H1 (cell line): ENCODE measurements around the gene BMPR1A. TPM values are rescaled to one million over a fixed set of nuclear protein-coding genes. Genes with fewer than 3 reads are reported as not detected.

Experiments
- CTCF ChIA-PET: fragments of 300-600 bp; sonication (Branson Sonifier 250); formaldehyde crosslinking; loops from one replicate; lab custom pipeline; 2021; ENCODE audit not compliant: partially characterized antibody; lab: Charles Lee
- POLR2A ChIA-PET: fragments of 300-600 bp; sonication (Branson Sonifier 250); formaldehyde crosslinking; loops from one replicate; lab custom pipeline; 2021; ENCODE audit warnings: inconsistent platforms; ENCODE audit not compliant: partially characterized antibody; lab: Charles Lee
- DNase-seq, 2 experiments: peaks; one replicate each; pipeline versions ENCODE4 v3.0.0 to v3.0.0-alpha.2; 2010 to 2022; ENCODE audit warnings: low spot score in 2 of 2, low read depth in 1 of 2, mixed read lengths in 1 of 2
- FAIRE-seq: peaks from 2 replicates; lab custom pipeline; 2011; peaks lifted over from hg19 to GRCh38; lab: Jason Lieb, UNC
- H2AFZ ChIP-seq: 2 replicates; pipeline ENCODE4 v1.8.1; 2012; ENCODE audit warnings: low read length, inconsistent platforms
- H2AK5ac ChIP-seq: 2 replicates; pipeline ENCODE4 v1.6.1; 2013; ENCODE audit warnings: low read depth, low read length
- H2BK120ac ChIP-seq: replicated peaks from 2 replicates; pipeline ENCODE3; 2013; ENCODE audit warnings: low read depth, low read length, inconsistent platforms
- H2BK12ac ChIP-seq: 2 replicates; pipeline ENCODE4 v1.6.1; 2013; ENCODE audit warnings: low read depth, low read length
- H2BK15ac ChIP-seq: 2 replicates; pipeline ENCODE4 v1.6.1; 2013; ENCODE audit warnings: low read length
- H2BK20ac ChIP-seq: 2 replicates; pipeline ENCODE4 v1.6.1; 2013; ENCODE audit warnings: low read length
- H2BK5ac ChIP-seq: 2 replicates; pipeline ENCODE4 v1.6.1; 2013; ENCODE audit warnings: low read depth, low read length
- H3K14ac ChIP-seq: 2 replicates; pipeline ENCODE4 v1.6.1; 2013; ENCODE audit warnings: inconsistent platforms; ENCODE audit not compliant: insufficient read length
- H3K18ac ChIP-seq: 2 replicates; pipeline ENCODE4 v1.6.1; 2013; ENCODE audit warnings: low read length; ENCODE audit errors: extremely low read depth
- H3K23ac ChIP-seq: 2 replicates; pipeline ENCODE4 v1.6.1; 2013; ENCODE audit warnings: inconsistent platforms; ENCODE audit not compliant: insufficient read length
- H3K23me2 ChIP-seq: 2 replicates; pipeline ENCODE4 v1.6.1; 2013; ENCODE audit warnings: low read depth, low read length
- H3K27ac ChIP-seq: 2 replicates; pipeline ENCODE4 v1.6.1; 2011; ENCODE audit warnings: low read depth, low read length, inconsistent platforms
- H3K27me3 ChIP-seq, 4 experiments: replicated peaks in 1 of 4; 1 replicate in 1 of 4; 2 replicates in 3 of 4; pipeline versions ENCODE4 v1.6.1 to v1.8.1; 2011 to 2013; ENCODE audit warnings: low read length in 3 of 4, mild to moderate bottlenecking in 3 of 4, inconsistent platforms in 2 of 4, mixed read lengths in 2 of 4, moderate library complexity in 1 of 4; ENCODE audit not compliant: control insufficient read depth in 3 of 4, insufficient read depth in 3 of 4; ENCODE audit errors: extremely low read depth in 1 of 4
- H3K36me3 ChIP-seq, 4 experiments: 2 replicates each; pipeline versions ENCODE4 v1.6.1 to v1.8.1; 2011 to 2013; ENCODE audit warnings: mild to moderate bottlenecking in 4 of 4, low read length in 3 of 4, moderate library complexity in 2 of 4, control low read depth in 1 of 4, inconsistent platforms in 1 of 4; ENCODE audit not compliant: insufficient read depth in 4 of 4, control insufficient read depth in 2 of 4
- H3K4ac ChIP-seq: replicated peaks from 2 replicates; pipeline ENCODE3; 2013; ENCODE audit warnings: low read length, low read depth, mixed read lengths, inconsistent platforms; ENCODE audit not compliant: insufficient read length
- H3K4me1 ChIP-seq, 4 experiments: replicated peaks in 1 of 4; 1 replicate in 1 of 4; 2 replicates in 3 of 4; pipeline versions ENCODE4 v1.6.1 to v1.8.1; 2011 to 2013; ENCODE audit warnings: low read length in 3 of 4, inconsistent platforms in 2 of 4, mixed read lengths in 1 of 4; ENCODE audit not compliant: insufficient read depth in 4 of 4, control insufficient read depth in 3 of 4
- H3K4me2 ChIP-seq, 2 experiments: 2 replicates each; pipeline versions ENCODE4 v1.6.1 to v1.8.1; 2011 to 2013; ENCODE audit warnings: low read depth in 2 of 2, low read length in 2 of 2, control low read depth in 1 of 2, inconsistent platforms in 1 of 2, mild to moderate bottlenecking in 1 of 2; ENCODE audit not compliant: insufficient read depth in 1 of 2
- H3K4me3 ChIP-seq, 4 experiments: fragments of 200-600, 300-600 bp in 1 of 4; sonication (generic), shearing (Covaris generic), sonication (Bioruptor Twin) in 1 of 4; 2 replicates each; pipeline versions ENCODE4 v1.5.1 to v1.8.1; 2011 to 2016; ENCODE audit warnings: low read length in 4 of 4, low read depth in 3 of 4, control low read depth in 2 of 4, inconsistent platforms in 2 of 4, mild to moderate bottlenecking in 2 of 4, mixed read lengths in 1 of 4, moderate library complexity in 1 of 4; ENCODE audit not compliant: insufficient read depth in 2 of 4; ENCODE audit errors: extremely low read depth in 1 of 4
- H3K56ac ChIP-seq: replicated peaks from 2 replicates; pipeline ENCODE3; 2013; ENCODE audit warnings: low read depth, mild to moderate bottlenecking, mixed read lengths, low read length, inconsistent platforms; ENCODE audit not compliant: insufficient read length
- H3K79me1 ChIP-seq: 2 replicates; pipeline ENCODE4 v1.6.1; 2013; ENCODE audit warnings: low read depth, low read length, control low read depth
- H3K79me2 ChIP-seq, 2 experiments: 2 replicates each; pipeline versions ENCODE4 v1.6.1 to v1.8.1; 2012 to 2013; ENCODE audit warnings: low read length in 2 of 2, mild to moderate bottlenecking in 2 of 2, inconsistent platforms in 1 of 2; ENCODE audit not compliant: insufficient read depth in 2 of 2, control insufficient read depth in 1 of 2
- H3K9ac ChIP-seq, 4 experiments: replicated peaks in 1 of 4; 1 replicate in 1 of 4; 2 replicates in 3 of 4; pipeline versions ENCODE4 v1.6.1 to v1.8.1; 2011 to 2013; ENCODE audit warnings: low read depth in 3 of 4, low read length in 3 of 4, control low read depth in 2 of 4, mild to moderate bottlenecking in 2 of 4, moderate library complexity in 2 of 4, inconsistent platforms in 1 of 4; ENCODE audit errors: extremely low read depth in 1 of 4
- H3K9me3 ChIP-seq, 2 experiments: 2 replicates each; pipeline versions ENCODE4 v1.6.1 to v1.8.1; 2012 to 2013; ENCODE audit warnings: mild to moderate bottlenecking in 2 of 2, moderate library complexity in 2 of 2, control low read depth in 1 of 2, inconsistent platforms in 1 of 2, low read depth in 1 of 2, low read length in 1 of 2, mixed read lengths in 1 of 2; ENCODE audit not compliant: insufficient read depth in 2 of 2
- H4K20me1 ChIP-seq, 2 experiments: replicated peaks in 1 of 2; 2 replicates each; pipeline versions ENCODE3 to v1.8.1; 2011 to 2013; ENCODE audit warnings: inconsistent platforms in 2 of 2, low read length in 2 of 2, mild to moderate bottlenecking in 1 of 2; ENCODE audit not compliant: insufficient read depth in 2 of 2, control insufficient read depth in 1 of 2
- H4K5ac ChIP-seq: 2 replicates; pipeline ENCODE4 v1.6.1; 2013; ENCODE audit warnings: low read length, low read depth, mixed read lengths, inconsistent platforms; ENCODE audit not compliant: insufficient read length
- H4K8ac ChIP-seq: 2 replicates; pipeline ENCODE4 v1.8.0; 2013; ENCODE audit warnings: mild to moderate bottlenecking, moderate library complexity, low read length, inconsistent platforms; ENCODE audit not compliant: insufficient read depth; ENCODE audit errors: extremely low read depth
- H4K91ac ChIP-seq: replicated peaks from 2 replicates; pipeline ENCODE3; 2013; ENCODE audit warnings: low read length, mixed read lengths, inconsistent platforms; ENCODE audit not compliant: insufficient read length
- ASH2L ChIP-seq: fragments of 200-600, 300-600 bp; sonication (generic); IDR thresholded peaks from one replicate; pipeline ENCODE4 v1.7.1; 2017; ENCODE audit warnings: low read length
- CEBPB ChIP-seq: IDR thresholded peaks from 2 replicates; pipeline ENCODE4 v1.6.1; 2012; ENCODE audit warnings: low read depth, low read length
- HDAC2 ChIP-seq, 2 experiments: fragments of 300-600 bp in 1 of 2; sonication (generic) in 1 of 2; IDR thresholded peaks; 2 replicates each; pipeline ENCODE4 v1.6.1; 2011 to 2012; ENCODE audit warnings: low read depth in 2 of 2, low read length in 2 of 2, mild to moderate bottlenecking in 2 of 2, moderate library complexity in 2 of 2, borderline replicate concordance in 1 of 2, inconsistent platforms in 1 of 2
- RNF2 ChIP-seq: fragments of 200-900, 300-1000 bp; sonication (generic); IDR thresholded peaks from 2 replicates; pipeline ENCODE4 v1.7.1; 2016; ENCODE audit warnings: borderline replicate concordance, low read depth, mild to moderate bottlenecking, antibody characterized with exemption, low read length; ENCODE audit not compliant: poor library complexity, severe bottlenecking; ENCODE audit errors: missing control alignments
- RXRA ChIP-seq: IDR thresholded peaks from 2 replicates; pipeline ENCODE4 v1.6.1; 2011; ENCODE audit warnings: low read depth, mild to moderate bottlenecking, low read length, moderate library complexity; ENCODE audit not compliant: insufficient read depth
- SRF ChIP-seq: IDR thresholded peaks from 2 replicates; pipeline ENCODE4 v1.6.1; 2011; ENCODE audit warnings: mild to moderate bottlenecking, low read depth, low read length, moderate library complexity
- TCF12 ChIP-seq: IDR thresholded peaks from 2 replicates; pipeline ENCODE4 v1.6.1; 2011; ENCODE audit warnings: low read depth, mild to moderate bottlenecking, low read length
- WGBS, 2 experiments: shearing (Covaris generic) in 1 of 2; methylation state at CpG; one replicate each; pipeline versions ENCODE4 v1.1.6 to v1.1.7; 2013 to 2015; ENCODE audit warnings: low lambda C conversion rate in 2 of 2, mixed read lengths in 2 of 2, inconsistent platforms in 1 of 2, low coverage in 1 of 2, missing lambda C conversion rate in 1 of 2; ENCODE audit not compliant: insufficient replicate concordance in 2 of 2, insufficient coverage in 1 of 2, insufficient read length in 1 of 2; ENCODE audit errors: extremely low coverage in 1 of 2, missing lambda C conversion rate in 1 of 2; 5-methylcytosine and 5-hydroxymethylcytosine counted together
- polyA plus RNA-seq, 7 experiments: library from polyadenylated mRNA; depleted of rRNA in 3 of 7; stranded (reverse) in 5 of 7; unstranded in 2 of 7; fragments of >200 nt in 5 of 7; fragments of 200-250 nt in 2 of 7; gene quantifications; 1 replicate in 5 of 7; 2 replicates in 1 of 7; 4 replicates in 1 of 7; pipeline versions ENCODE4 v1.2.1 to v1.2.3, GENCODE V29; 2011 to 2013; ENCODE audit warnings: missing spikeins in 2 of 7, mixed read lengths in 2 of 7
- total RNA-seq: library from RNA; stranded (reverse); fragmentation: NEBNext Ultra II Directional; extraction: Animal tissue kit (Norgen Biotek cat#: 25700); gene quantifications from 2 replicates; pipeline ENCODE4 v1.2.1, GENCODE V29; 2021
- TF ChIP-seq, protein P1 (sequence below): IDR thresholded peaks from 2 replicates; pipeline ENCODE4 v1.6.1; 2012; ENCODE audit warnings: inconsistent platforms

Gene BMPR1A
- total and polyA plus RNA-seq, 2 of the 8 experiments (the other 6 are each of a cell fraction or from before 2014, with no cell fraction given) = 34.4 to 129 TPM

DNA sequence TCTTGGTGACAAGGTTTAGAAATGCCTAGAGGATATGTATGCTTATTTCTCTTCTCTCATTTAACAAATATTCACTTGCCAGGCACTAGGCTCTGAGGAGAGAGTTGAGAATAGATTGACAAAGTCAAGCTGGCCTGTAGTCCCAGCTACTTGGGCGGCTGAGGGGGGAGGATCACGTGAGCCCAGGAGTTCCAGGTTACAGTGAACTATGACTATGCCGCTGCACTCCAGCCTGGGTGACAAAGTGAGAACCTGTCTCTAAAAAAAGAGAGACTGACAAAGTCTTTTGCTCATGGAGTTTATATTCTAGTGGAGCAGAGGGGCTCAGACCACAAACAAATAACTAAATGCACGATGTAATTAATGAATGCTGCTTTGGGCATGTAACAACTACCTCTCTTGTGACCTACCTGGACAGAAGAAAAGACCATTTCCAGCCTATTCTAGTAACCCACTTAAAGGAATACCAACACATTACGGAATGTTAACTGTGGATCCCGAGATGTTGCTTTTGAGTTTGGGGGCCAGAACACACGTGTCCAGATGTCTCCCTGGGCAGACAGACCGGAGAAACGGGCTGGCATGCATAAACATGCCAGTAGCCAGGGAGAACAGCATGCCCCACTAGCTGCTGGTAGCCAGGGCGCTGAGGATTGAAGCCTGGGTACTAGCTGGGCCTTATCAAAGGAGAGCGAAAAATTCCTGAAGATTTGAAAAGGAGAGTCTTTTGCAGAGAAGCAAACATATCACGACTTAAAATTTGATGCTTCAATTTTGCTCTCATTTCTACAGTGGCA lies 2.6 kb upstream of the BMPR1A start:
- H3K23ac ChIP-seq = no peak overlapping the region
- ChIA-PET POLR2A (interaction anchor here (1.0 to 6.1 kb wide), 8 partner anchors 11 to 116 kb away, joined by 3 to 54 read pairs (median 6); no protein-coding TSS in a partner anchor), CTCF (interaction anchor here (0.6 to 1.8 kb wide), 11 partner anchors 9 to 145 kb away, joined by 3 to 8 read pairs (median 3); no protein-coding TSS in a partner anchor)
- H3K36me3 ChIP-seq = no peaks in the 10 kb centered on the region
- H3K79me1 ChIP-seq = peaks cover 5% of the 10 kb centered on the region; the same call in 1 of the 2 replicates
- H2BK12ac ChIP-seq = peak overlapping the region; percentile 5; the same call in 1 of the 2 replicates
- no peaks in the 10 kb centered on the region for H3K9me3 ChIP-seq
- TF ChIP-seq CEBPB (no peak), ASH2L (no peak), RNF2 (no peak), HDAC2 (IDR thresholded peaks at IDR 0.05; ENCODE audit: borderline replicate concordance in 1 of 2, low read depth in 2 of 2, low read length in 2 of 2) (no peak), SRF (no peak), TCF12 (no peak), RXRA (no peak)
- TF ChIP-seq, protein P1, sequence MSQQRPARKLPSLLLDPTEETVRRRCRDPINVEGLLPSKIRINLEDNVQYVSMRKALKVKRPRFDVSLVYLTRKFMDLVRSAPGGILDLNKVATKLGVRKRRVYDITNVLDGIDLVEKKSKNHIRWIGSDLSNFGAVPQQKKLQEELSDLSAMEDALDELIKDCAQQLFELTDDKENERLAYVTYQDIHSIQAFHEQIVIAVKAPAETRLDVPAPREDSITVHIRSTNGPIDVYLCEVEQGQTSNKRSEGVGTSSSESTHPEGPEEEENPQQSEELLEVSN = no peak
- H4K91ac ChIP-seq = no peak overlapping the region
- no peak overlapping the region for H3K27ac ChIP-seq
- H3K14ac ChIP-seq = no peak overlapping the region
- no peak overlapping the region for H2BK120ac ChIP-seq
- no peak overlapping the region for H3K56ac ChIP-seq
- H3K4me1 ChIP-seq = peaks cover 0 to 10% (median 6%) of the 10 kb centered on the region in 4 experiments; a peak in 6 of 7 replicates
- no peak overlapping the region for H2BK20ac ChIP-seq
- no peak overlapping the region for H2AFZ ChIP-seq
- H3K9ac ChIP-seq = no peak overlapping the region
- H2BK15ac ChIP-seq = no peak overlapping the region
- no peak for FAIRE-seq
- H3K4me3 ChIP-seq = peak overlapping the region in 1 of 4 experiments; percentile 19; a peak in 1 of 8 replicates
- no peak overlapping the region; a peak in 2 of 4 replicates for H3K4me2 ChIP-seq
- peaks cover 11 to 54% of the 10 kb centered on the region in 2 experiments; a peak in 3 of 4 replicates for H3K79me2 ChIP-seq
- no peaks in the 10 kb centered on the region for H3K27me3 ChIP-seq
- H2AK5ac ChIP-seq = no peak overlapping the region
- DNase-seq = no peak
- peak overlapping the region; percentile 13; the same call in 1 of the 2 replicates for H2BK5ac ChIP-seq
- H3K4ac ChIP-seq = no peak overlapping the region
- H4K8ac ChIP-seq = no peak overlapping the region
- 89% methylated on average over 12 of the region's 12 CpGs; no CpG with 5 or more reads in 1 of the 2 experiments for WGBS, 2 experiments
- no peak overlapping the region for H4K5ac ChIP-seq
- H4K20me1 ChIP-seq = peaks cover 3 to 5% of the 10 kb centered on the region in 2 experiments
- H3K18ac ChIP-seq = no peak overlapping the region
- peaks cover 5% of the 10 kb centered on the region; the same call in 1 of the 2 replicates for H3K23me2 ChIP-seq
